Measurements from ENCODE around the gene OPA3. TPM values are rescaled to one million over a fixed set of nuclear protein-coding genes. Genes with fewer than 3 reads are reported as not detected.
A peak's percentile ranks its signal among the peaks of the same experiment; 100 is the strongest.

The OPA3 gene
- total RNA-seq, 1 experiment from 2014 or later: 15.2 TPM

DNA sequence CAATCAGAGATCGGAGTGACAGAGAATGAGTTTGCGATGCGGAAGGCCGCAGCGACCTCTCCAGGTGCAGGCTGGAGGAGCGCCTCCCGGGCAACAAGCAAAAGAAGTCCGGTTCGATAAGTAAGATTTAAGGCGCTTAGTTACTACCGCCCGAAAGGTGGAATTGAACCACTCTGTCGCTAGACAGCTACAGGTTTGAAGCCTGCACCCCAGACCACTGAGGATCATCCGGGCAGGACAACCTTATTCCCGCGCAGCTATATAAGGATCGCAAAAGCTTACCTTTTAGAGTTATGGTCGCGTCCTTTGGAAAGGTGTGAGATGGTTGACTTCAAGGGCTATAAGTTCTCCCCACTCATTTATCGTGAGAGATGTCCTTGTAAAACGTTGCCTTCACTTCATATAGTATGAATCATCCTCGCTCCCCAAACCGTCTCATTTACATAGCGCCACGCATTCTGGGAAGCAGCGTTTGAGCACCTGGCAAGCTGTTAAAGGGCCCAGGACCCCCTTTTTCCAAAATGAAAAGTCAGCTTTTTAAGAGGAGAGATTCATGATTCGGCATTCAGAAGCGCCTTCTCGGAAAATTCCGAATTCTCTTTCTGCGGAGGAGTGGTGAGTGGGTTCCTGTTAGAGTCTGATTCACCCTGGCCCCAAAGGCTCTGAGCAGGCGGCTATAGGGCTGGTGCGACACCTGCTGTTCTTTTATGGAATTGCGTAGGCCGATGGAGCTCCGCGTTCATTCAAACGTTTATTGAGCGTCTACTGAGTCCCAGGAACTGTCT, 106.0 kb downstream of the OPA3 start:
- H3K36me3 ChIP-seq (ENCODE audit: low read depth): no peaks in the 10 kb centered on the region
- peak overlapping the region; percentile 71 for H3K4me2 ChIP-seq
- peak overlapping the region; percentile 81 for H2AFZ ChIP-seq
- H3K4me3 ChIP-seq: peak overlapping the region; percentile 62
- H3K9me3 ChIP-seq (ENCODE audit: insufficient read depth, low read depth): no peaks in the 10 kb centered on the region
- peak overlapping the region; percentile 83 for H3K27ac ChIP-seq
- BruUV-seq (replicated peaks): TSS peak; percentile 99
- no peaks in the 10 kb centered on the region for H3K27me3 ChIP-seq (ENCODE audit: insufficient read depth, low read depth)
- H4K20me1 ChIP-seq (ENCODE audit: insufficient read depth): no peaks in the 10 kb centered on the region
- peaks cover 20% of the 10 kb centered on the region for H3F3A ChIP-seq (ENCODE audit: insufficient read depth, low read depth)
- no peaks in the 10 kb centered on the region for H3K79me2 ChIP-seq (ENCODE audit: low read depth)
- H3K4me1 ChIP-seq (replicated peaks; ENCODE audit: insufficient read depth): peaks cover 12% of the 10 kb centered on the region
- H3K9me2 ChIP-seq (ENCODE audit: insufficient read depth): no peaks in the 10 kb centered on the region
- intact Hi-C loops (cut with micrococcal nuclease; ENCODE audit: unreplicated experiment): loop anchor here (1.0 to 5.0 kb wide), 5 partner anchors 35 to 141 kb away; partner anchors contain the start of gene PPP1R13L
- CTCF ChIA-PET: interaction anchor here (0.5 to 3.8 kb wide), 17 partner anchors 10 to 573 kb away, joined by 3 to 59 read pairs (median 4); no protein-coding TSS in a partner anchor
- DNase-seq: peak; percentile 87 to 90
- POLR2A ChIA-PET (ENCODE audit: unreplicated experiment): interaction anchor here (0.5 to 1.4 kb wide), 10 partner anchors 9 to 631 kb away, joined by 3 to 14 read pairs (median 3); partner anchors contain the start of genes PPP1R13L and SIX5
- TF ChIP-seq CTCF (conservative IDR thresholded peaks at IDR 0.05) (peak; percentile 99), EZH2 (IDR thresholded peaks at IDR 0.05; ENCODE audit: low read depth) (no peak)

- H3K9me3 ChIP-seq (ENCODE audit: insufficient read depth, low read depth): no peaks in the 10 kb centered on the region
- POLR2A ChIA-PET (ENCODE audit: unreplicated experiment): interaction anchor here (0.6 to 1.4 kb wide), 5 partner anchors 8 to 630 kb away, joined by 3 to 14 read pairs (median 3); no protein-coding TSS in a partner anchor
- H3K4me1 ChIP-seq (replicated peaks; ENCODE audit: insufficient read depth): peaks cover 12% of the 10 kb centered on the region
- intact Hi-C loops (cut with micrococcal nuclease; ENCODE audit: unreplicated experiment): loop anchor here (1.0 to 5.0 kb wide), 5 partner anchors 35 to 141 kb away; partner anchors contain the start of gene PPP1R13L
- H4K20me1 ChIP-seq (ENCODE audit: insufficient read depth): no peaks in the 10 kb centered on the region
- peak overlapping the region; percentile 83 for H3K27ac ChIP-seq
- CTCF ChIA-PET: interaction anchor here (0.6 to 3.8 kb wide), 7 partner anchors 9 to 138 kb away, joined by 3 to 59 read pairs (median 5); no protein-coding TSS in a partner anchor
- peak overlapping the region; percentile 62 for H3K4me3 ChIP-seq
- no TSS peak for BruUV-seq (replicated peaks)
- no peak for TF ChIP-seq EZH2 (IDR thresholded peaks at IDR 0.05; ENCODE audit: low read depth)
- TF ChIP-seq CTCF (conservative IDR thresholded peaks at IDR 0.05): 0 out of 2 replicates have a peak, but pooled peaks have one; percentile 60
- H3K9me2 ChIP-seq (ENCODE audit: insufficient read depth): no peaks in the 10 kb centered on the region
- no peaks in the 10 kb centered on the region for H3K79me2 ChIP-seq (ENCODE audit: low read depth)
- H3K27me3 ChIP-seq (ENCODE audit: insufficient read depth, low read depth): no peaks in the 10 kb centered on the region
- peak in 1 of 2 experiments; percentile 92 for DNase-seq
- H2AFZ ChIP-seq: 0 out of 2 replicates have a peak overlapping the region, but pooled peaks have one; percentile 10
- peak overlapping the region; percentile 71 for H3K4me2 ChIP-seq
- H3K36me3 ChIP-seq (ENCODE audit: low read depth): no peaks in the 10 kb centered on the region
- H3F3A ChIP-seq (ENCODE audit: insufficient read depth, low read depth): peaks cover 20% of the 10 kb centered on the region
Measured at GRCh38 chr19:45477713-45478453, 106.7 kb downstream of the OPA3 start.

Other genes starting within 250 kb of the OPA3 start
- gene KLC3, start 244.1 kb downstream of the OPA3 start, total RNA-seq (2021): 20.6 and 30.7 TPM in 2 replicates
- 26.1 and 33.1 TPM in 2 replicates for gene ERCC2, start 214.2 kb downstream of the OPA3 start, total RNA-seq (2021)
- gene PPP1R13L, start 179.7 kb downstream of the OPA3 start, total RNA-seq (2021): 113 and 121 TPM in 2 replicates
- gene POLR1G, start 178.2 kb downstream of the OPA3 start, total RNA-seq (2021): 9.6 and 11.5 TPM in 2 replicates
- gene ERCC1, start 160.9 kb downstream of the OPA3 start, total RNA-seq (2021): 102 and 138 TPM in 2 replicates
- gene FOSB, start 116.8 kb downstream of the OPA3 start, total RNA-seq (2021): 7.9 and 16.5 TPM in 2 replicates
- 49.6 and 50.1 TPM in 2 replicates for gene RTN2, start 87.8 kb downstream of the OPA3 start, total RNA-seq (2021)
- gene PPM1N, start 86.4 kb downstream of the OPA3 start, total RNA-seq (2021): 5.0 and 9.5 TPM in 2 replicates
- 123 and 155 TPM in 2 replicates for gene VASP, start 77.3 kb downstream of the OPA3 start, total RNA-seq (2021)
- not detected in 2 replicates for gene GPR4, start 17.4 kb upstream of the OPA3 start, total RNA-seq (2021)
- 61.7 and 68.9 TPM in 2 replicates for gene EML2, start 54.6 kb upstream of the OPA3 start, total RNA-seq (2021)
- gene GIPR, start 83.4 kb upstream of the OPA3 start, total RNA-seq (2021): 5.8 and 6.7 TPM in 2 replicates
- 718 and 740 TPM in 2 replicates for gene SNRPD2, start 107.2 kb upstream of the OPA3 start, total RNA-seq (2021)
- gene QPCTL, start 107.9 kb upstream of the OPA3 start, total RNA-seq (2021): 27.6 and 42.8 TPM in 2 replicates
- 33.3 and 45.5 TPM in 2 replicates for gene FBXO46, start 146.1 kb upstream of the OPA3 start, total RNA-seq (2021)
- gene MEIOSIN, start 148.6 kb upstream of the OPA3 start, total RNA-seq (2021): not detected in 2 replicates
- 27.6 and 31.1 TPM in 2 replicates for gene SIX5, start 184.4 kb upstream of the OPA3 start, total RNA-seq (2021)
- gene DMPK, start 197.7 kb upstream of the OPA3 start, total RNA-seq (2021): 110 and 132 TPM in 2 replicates
- 66.7 and 71.1 TPM in 2 replicates for gene DMWD, start 208.0 kb upstream of the OPA3 start, total RNA-seq (2021)
- 0.38 and 0.39 TPM in 2 replicates for gene RSPH6A, start 230.5 kb upstream of the OPA3 start, total RNA-seq (2021)

All from PC-9 (cell line).